AG10803 (cell line): ENCODE results near the gene MLLT1.

Experiments used
- DNase-seq: peaks from one replicate; pipeline ENCODE4 v3.0.0; 2010; ENCODE audit warnings: low read depth
- H3K4me3 ChIP-seq: 2 replicates; pipeline ENCODE4 v1.5.1; 2011; ENCODE audit warnings: mild to moderate bottlenecking, low read length, control low read depth
- TF ChIP-seq, protein P1 (sequence below): conservative IDR thresholded peaks from 2 replicates; pipeline ENCODE4 v1.5.1; 2011; ENCODE audit warnings: mild to moderate bottlenecking, low read length, control low read depth, inconsistent platforms

MLLT1 gene

DNA sequence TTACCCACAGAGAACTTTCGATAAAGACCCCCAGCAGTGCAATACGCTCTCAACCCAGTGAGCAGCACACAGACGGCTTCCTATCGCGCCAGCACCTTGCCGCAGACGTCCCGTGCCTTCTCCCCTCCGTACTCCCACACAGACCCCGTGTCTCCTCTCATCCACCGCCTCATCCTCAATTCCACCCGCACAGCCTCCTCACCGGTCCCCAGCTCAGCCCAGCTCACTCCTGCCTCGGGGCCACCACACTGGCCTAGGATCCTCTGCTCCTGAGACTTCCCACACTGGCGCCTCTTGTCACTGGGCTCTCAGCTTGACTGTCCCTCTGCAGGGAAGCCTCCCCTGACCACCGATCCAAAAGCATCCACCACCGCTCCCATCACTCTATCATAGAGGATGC lies 9.0 kb downstream of the MLLT1 start:
- no peak for DNase-seq
- TF ChIP-seq, protein P1, sequence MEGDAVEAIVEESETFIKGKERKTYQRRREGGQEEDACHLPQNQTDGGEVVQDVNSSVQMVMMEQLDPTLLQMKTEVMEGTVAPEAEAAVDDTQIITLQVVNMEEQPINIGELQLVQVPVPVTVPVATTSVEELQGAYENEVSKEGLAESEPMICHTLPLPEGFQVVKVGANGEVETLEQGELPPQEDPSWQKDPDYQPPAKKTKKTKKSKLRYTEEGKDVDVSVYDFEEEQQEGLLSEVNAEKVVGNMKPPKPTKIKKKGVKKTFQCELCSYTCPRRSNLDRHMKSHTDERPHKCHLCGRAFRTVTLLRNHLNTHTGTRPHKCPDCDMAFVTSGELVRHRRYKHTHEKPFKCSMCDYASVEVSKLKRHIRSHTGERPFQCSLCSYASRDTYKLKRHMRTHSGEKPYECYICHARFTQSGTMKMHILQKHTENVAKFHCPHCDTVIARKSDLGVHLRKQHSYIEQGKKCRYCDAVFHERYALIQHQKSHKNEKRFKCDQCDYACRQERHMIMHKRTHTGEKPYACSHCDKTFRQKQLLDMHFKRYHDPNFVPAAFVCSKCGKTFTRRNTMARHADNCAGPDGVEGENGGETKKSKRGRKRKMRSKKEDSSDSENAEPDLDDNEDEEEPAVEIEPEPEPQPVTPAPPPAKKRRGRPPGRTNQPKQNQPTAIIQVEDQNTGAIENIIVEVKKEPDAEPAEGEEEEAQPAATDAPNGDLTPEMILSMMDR, result no peak
- H3K4me3 ChIP-seq, result peak overlapping the region; percentile 51

DNA sequence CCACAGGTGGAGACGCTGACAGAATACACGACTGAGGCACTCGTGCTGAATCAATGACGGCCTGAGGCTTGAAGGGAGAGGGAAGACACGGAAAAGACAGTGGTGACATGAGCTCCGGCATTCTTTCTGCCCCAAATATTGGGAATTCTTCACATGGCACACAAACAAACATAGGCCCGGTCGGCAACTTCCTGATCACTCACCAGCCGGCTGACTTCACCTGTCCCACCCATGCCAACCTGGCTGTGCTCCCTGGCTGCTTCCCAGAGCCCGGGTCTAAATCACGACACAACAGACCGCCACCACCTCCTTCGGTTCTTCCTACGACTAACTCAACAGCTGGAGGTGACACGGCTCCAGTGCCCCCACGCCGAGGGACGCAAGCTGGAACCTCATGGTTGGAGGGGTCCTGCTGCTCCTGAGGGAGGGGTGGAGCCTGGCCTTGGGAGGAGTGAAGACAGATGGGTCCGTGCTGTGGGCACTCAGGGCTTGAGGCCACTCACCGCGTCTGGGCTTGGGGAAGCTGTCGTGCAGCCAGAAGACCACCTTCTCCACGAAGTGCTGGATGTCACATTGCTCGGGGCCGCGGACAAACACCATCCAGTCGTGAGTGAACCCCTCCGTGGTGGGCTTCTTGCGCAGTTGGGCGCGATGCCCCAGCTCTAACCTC lies 9.6 kb downstream of the MLLT1 start:
- DNase-seq, result no peak
- H3K4me3 ChIP-seq, result no peak overlapping the region
- TF ChIP-seq, protein P1, result no peak

DNA sequence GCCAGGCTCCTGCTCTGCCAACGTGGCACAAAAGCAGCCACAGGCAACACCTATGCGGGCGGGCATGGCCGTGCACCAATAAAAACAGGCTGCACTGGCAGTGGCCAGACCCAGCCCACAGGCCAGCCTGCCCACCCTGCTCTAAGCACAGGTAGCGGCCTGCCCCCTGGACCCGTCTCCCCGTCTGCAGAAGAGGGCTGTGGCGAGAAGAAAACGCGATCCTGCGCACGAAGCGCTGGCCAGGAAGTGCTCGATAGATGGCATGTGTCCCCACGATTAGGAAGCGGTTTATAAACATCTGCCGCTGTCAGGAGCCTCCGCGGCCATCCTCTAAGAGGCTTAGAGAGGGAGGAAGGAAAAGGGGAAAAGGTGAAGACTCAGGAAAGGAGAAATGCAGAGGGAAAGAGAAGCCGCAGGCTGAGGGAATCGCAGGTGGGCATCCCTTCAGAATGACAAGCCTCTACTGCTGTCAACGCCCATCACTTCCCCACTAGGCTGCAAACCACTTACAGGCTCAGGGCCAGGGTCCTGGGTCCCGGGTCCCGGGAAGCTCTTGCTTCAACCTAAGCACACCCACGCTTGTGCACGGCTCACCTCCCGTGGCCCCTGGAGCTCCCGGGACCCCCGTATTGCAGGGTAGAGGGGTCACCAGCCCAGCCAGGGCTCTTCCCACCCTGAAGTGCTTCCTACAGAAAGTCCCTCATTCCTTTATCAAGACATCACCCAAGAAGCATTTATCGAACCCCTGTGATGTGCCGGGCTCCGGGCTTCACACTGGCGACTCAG lies 10.5 kb downstream of the MLLT1 start:
- H3K4me3 ChIP-seq, result no peak overlapping the region
- TF ChIP-seq, protein P1, result no peak
- DNase-seq, result no peak

DNA sequence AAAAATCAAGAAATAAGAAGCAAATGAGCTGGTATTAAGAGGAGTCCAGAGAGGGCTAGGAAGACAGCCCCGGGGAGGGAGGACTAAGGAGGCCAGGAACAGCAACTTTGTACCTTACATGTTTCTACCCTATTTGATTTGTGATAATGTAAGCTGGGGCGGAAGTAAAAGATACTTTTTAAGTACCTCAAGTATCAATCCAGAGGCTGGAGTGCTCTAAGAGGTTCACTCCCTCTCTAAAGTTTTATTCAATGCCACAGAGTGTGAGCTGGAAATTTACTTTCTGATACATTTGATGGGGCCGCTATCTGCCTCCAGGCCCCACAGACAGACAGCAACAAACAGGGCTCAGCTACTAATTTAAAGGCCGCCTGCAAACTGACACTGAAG lies 11.4 kb downstream of the MLLT1 start:
- TF ChIP-seq, protein P1, result no peak
- no peak for DNase-seq

DNA sequence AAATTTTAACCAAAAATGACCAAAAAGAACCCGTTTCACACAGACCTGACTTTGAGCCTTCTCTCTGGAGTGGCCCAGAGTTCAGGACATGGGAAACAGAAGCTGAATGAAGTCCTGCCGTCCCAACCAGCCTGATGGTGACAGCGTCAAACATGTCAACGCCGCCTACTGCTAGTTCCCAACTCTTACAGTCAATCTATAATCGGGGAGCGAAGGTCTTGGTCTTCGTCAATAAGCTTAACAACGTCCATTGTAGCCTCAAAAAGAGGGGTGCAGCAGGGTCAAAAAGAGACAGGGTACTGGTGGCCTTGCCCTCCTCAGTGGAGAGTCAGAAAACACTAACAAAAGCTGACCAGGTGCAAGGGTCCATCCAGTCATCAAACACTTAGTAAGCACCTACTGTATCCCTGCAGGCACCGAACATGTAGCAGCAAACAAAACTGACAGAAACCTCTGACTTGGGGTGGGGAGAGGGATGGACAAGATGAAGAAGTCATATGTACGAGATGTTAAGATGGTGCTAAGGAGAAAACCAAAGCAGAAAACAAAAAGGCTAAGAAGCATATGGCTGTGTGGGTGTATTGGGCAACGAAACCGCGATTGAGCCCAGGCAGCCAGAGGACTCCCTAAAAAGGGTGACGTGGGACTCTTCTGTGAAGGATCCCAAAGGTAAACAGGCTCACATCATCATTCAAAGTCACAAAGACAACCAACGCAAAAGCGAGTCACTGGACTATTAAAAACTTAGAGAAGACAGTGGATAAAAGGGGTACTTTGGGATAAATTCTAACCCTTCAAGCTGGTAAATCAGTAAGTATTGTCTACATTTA lies 12.0 kb downstream of the MLLT1 start:
- TF ChIP-seq, protein P1, result no peak
- DNase-seq, result peak; percentile 35
- H3K4me3 ChIP-seq, result no peak overlapping the region

More for the DNA sequence above, 11.4 kb downstream of the MLLT1 start:
- no peak overlapping the region for H3K4me3 ChIP-seq

DNA sequence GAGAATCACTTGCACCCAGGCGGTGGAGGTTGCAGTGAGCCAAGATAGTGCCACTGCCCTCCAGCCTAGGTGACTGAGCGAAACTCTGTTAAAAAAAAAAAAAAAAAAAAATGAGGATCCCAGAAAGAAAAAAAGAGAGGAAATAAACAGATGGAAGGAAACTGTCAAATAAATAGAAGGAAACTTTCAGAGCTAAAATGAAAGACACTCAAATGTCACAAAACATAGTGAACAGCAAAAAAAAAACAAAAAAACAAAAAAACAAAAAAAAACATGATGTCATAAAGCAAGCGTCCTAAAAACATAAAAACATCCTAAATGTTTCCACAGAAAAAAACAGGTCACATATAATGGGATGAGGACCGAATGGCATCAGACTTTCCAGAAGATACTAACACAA lies 15.0 kb downstream of the MLLT1 start:
- TF ChIP-seq, protein P1, result no peak
- H3K4me3 ChIP-seq, result no peak overlapping the region
- no peak for DNase-seq
